Measurements from ENCODE around the gene ARL10.
A peak's percentile ranks its signal among the peaks of the same experiment; 100 is the strongest.

The ARL10 gene

GRCh38 chr5:176394096-176394495 is 28.8 kb downstream of the ARL10 start:
- H3K4me3 ChIP-seq (ENCODE audit: low read depth, low read length): no peak overlapping the region
- in situ Hi-C loops (cut with HindIII; ENCODE audit: low sequenced_read_pairs): no loop called here
- DNase-seq (ENCODE audit: low read depth, low spot score): no peak
- no peak for TF ChIP-seq CTCF (IDR thresholded peaks at IDR 0.05; ENCODE audit: low read depth, low read length)

DNA sequence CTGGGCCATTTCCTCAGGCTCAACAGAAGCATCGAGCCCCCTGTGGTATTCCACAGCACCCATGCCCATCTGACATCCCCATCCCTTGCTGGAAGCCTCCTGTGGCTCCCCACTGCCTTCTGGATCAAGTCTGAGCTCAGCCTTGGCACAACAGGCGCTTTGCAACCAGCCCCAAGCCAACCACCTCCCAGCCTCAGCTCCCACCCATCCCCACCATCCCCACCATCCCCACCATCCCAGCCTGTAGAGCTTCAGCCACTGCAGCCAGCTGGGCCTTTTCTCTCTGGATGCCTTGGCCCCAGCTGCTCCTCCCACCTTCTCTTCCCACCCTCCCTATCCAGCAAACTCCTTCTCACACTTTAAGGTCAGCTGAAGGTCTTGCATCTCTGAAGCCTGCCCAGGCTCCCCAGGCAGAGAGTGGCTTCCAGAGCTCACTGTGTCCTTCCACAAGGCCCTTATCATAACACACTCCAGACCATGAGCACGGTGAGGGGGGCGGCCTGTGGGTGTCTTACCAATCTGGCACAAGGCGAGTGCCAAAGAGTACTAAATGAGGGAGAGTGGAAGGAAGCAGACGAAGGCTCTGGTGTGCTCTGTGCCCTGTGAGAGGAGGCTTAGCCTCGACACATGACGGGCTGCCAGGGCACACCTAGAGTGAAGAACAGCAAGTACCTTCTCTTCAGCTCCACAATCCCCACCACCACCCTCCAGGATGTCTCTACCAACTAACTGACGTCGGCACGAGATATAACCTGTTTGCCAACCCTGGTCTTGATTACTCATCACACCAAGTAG is 29.8 kb downstream of the ARL10 start:
- H3K4me3 ChIP-seq (ENCODE audit: low read depth, low read length): no peak overlapping the region
- in situ Hi-C loops (cut with HindIII; ENCODE audit: low sequenced_read_pairs): no loop called here
- no peak for TF ChIP-seq CTCF (IDR thresholded peaks at IDR 0.05; ENCODE audit: low read depth, low read length)
- no peak for DNase-seq (ENCODE audit: low read depth, low spot score)

DNA sequence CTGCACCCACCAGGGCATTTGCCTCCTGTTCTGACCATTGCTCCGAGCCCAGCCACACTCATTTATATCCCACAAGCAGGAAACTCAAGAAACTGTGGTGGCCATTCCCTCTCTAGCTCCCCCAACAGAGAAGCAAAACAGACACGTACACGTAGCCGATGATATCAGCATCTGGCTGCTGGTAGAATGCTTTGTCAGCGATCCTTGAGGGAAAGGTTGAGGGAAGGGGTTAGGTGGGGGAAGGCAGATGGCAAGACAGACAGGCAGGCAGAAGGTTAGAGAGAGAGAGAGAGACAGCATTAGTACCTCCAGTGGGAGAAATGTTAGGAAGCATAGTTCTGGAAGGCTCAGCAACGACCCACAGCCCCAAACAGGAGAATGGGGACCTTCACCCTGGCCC is 31.0 kb downstream of the ARL10 start:
- no peak overlapping the region for H3K4me3 ChIP-seq (ENCODE audit: low read depth, low read length)
- no peak for TF ChIP-seq CTCF (IDR thresholded peaks at IDR 0.05; ENCODE audit: low read depth, low read length)
- in situ Hi-C loops (cut with HindIII; ENCODE audit: low sequenced_read_pairs): no loop called here
- peak; percentile 25 for DNase-seq (ENCODE audit: low read depth, low spot score)

GRCh38 chr5:176397736-176398420 is 32.6 kb downstream of the ARL10 start:
- H3K4me3 ChIP-seq (ENCODE audit: low read depth, low read length): no peak overlapping the region
- no peak for DNase-seq (ENCODE audit: low read depth, low spot score)
- no peak for TF ChIP-seq CTCF (IDR thresholded peaks at IDR 0.05; ENCODE audit: low read depth, low read length)
- in situ Hi-C loops (cut with HindIII; ENCODE audit: low sequenced_read_pairs): no loop called here

- DNase-seq (ENCODE audit: low read depth, low spot score): no peak
- no peak overlapping the region for H3K4me3 ChIP-seq (ENCODE audit: low read depth, low read length)
- no peak for TF ChIP-seq CTCF (IDR thresholded peaks at IDR 0.05; ENCODE audit: low read depth, low read length)
- in situ Hi-C loops (cut with HindIII; ENCODE audit: low sequenced_read_pairs): no loop called here
Measured at GRCh38 chr5:176400382-176401156, 35.3 kb downstream of the ARL10 start.

Data from astrocyte of the spinal cord (primary cell).